Measurements from ENCODE around the gene VGLL1. TPM values are rescaled to one million over a fixed set of nuclear protein-coding genes. Genes with fewer than 3 reads are reported as not detected.

The VGLL1 gene
- total RNA-seq, 4 donors from 2014 or later: not detected

DNA sequence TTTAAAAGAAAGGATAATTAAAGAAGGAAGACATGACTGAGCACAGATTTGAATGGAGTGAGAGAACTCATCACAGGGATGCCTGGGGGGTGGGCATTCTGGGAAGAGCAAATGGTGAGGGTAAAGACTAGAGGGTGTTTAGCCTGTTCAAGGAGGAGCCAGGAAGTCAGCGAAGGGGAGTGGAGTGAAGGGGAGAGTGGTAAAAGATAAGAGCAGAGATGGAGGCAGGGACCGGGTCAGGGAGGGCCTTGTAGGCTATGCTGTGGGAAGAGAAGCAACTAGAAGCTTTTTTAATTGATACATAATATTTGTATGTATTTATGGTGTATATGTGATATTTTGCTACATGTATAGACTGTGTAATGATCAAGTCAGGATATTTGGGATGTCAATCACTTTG is 2.2 kb upstream of the VGLL1 start:
- TF ChIP-seq, protein P1, sequence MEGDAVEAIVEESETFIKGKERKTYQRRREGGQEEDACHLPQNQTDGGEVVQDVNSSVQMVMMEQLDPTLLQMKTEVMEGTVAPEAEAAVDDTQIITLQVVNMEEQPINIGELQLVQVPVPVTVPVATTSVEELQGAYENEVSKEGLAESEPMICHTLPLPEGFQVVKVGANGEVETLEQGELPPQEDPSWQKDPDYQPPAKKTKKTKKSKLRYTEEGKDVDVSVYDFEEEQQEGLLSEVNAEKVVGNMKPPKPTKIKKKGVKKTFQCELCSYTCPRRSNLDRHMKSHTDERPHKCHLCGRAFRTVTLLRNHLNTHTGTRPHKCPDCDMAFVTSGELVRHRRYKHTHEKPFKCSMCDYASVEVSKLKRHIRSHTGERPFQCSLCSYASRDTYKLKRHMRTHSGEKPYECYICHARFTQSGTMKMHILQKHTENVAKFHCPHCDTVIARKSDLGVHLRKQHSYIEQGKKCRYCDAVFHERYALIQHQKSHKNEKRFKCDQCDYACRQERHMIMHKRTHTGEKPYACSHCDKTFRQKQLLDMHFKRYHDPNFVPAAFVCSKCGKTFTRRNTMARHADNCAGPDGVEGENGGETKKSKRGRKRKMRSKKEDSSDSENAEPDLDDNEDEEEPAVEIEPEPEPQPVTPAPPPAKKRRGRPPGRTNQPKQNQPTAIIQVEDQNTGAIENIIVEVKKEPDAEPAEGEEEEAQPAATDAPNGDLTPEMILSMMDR (IDR thresholded peaks at IDR 0.05; ENCODE audit: low read depth): no peak

GRCh38 chrX:136534131-136534530 is 2.1 kb downstream of the VGLL1 start:
- TF ChIP-seq, protein P1 (IDR thresholded peaks at IDR 0.05; ENCODE audit: low read depth): no peak

- TF ChIP-seq, protein P1 (IDR thresholded peaks at IDR 0.05; ENCODE audit: low read depth): no peak
Observed at GRCh38 chrX:136538811-136539210, 6.8 kb downstream of the VGLL1 start.

GRCh38 chrX:136540226-136540625 is 8.2 kb downstream of the VGLL1 start:
- TF ChIP-seq, protein P1 (IDR thresholded peaks at IDR 0.05; ENCODE audit: low read depth): no peak

DNA sequence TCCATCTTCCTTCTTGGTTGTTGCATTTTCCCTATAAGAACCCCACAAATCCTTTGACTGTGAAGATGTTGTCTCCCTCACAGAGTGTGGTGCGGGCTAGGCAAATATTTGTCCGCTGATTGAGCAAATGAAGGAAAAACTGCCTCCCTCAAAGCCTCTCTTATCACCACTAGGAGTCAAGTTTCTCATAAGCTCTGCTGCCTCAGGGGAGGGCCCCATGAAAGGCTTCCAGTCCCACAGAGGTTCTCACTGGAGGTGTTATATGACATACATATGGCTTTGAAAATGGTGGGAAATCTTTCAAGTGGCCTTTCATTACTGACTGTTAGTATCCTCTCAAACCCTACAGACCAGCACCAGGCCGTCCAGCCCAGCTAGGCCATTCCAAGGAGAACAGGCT is 9.3 kb downstream of the VGLL1 start:
- TF ChIP-seq, protein P1 (IDR thresholded peaks at IDR 0.05; ENCODE audit: low read depth): no peak

GRCh38 chrX:136542281-136542680 is 10.3 kb downstream of the VGLL1 start:
- TF ChIP-seq, protein P1 (IDR thresholded peaks at IDR 0.05; ENCODE audit: low read depth): no peak

GRCh38 chrX:136546371-136546781 is 14.4 kb downstream of the VGLL1 start:
- TF ChIP-seq, protein P1 (IDR thresholded peaks at IDR 0.05; ENCODE audit: low read depth): no peak
